ENCODE data around the gene RERE. TPM values are rescaled to one million over a fixed set of nuclear protein-coding genes. Genes with fewer than 3 reads are reported as not detected.
A peak's percentile ranks its signal among the peaks of the same experiment; 100 is the strongest.

RERE gene
- total RNA-seq, 1 donor from 2014 or later = 80.3 TPM

DNA sequence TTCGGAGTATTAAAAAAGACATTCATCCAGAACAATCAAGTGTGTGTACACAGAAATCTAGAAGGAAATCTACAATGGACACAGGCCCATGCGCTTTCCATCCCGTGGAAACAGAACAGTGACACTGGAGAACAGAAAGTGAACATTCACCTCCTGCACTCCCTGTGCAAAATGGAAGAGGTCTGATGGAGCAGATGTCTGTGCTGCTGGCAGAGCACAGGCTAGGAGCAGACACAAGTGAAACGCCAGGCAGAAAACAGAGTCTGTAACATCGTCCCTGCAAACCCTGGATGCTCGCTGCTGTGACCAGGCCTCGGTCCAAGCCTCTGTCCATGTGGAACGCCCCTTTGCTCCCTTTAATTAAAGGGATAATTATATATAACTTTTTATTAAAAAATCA lies 463.4 kb downstream of the RERE start:
- peaks cover 19% of the 10 kb centered on the region for H3K4me1 ChIP-seq
- H3K9me3 ChIP-seq = no peaks in the 10 kb centered on the region
- no peak overlapping the region for H3K4me3 ChIP-seq
- DNase-seq (ENCODE audit: extremely low spot score in 2 of 2) = no peak
- H3K36me3 ChIP-seq = peaks cover 4 to 56% of the 10 kb centered on the region in 2 donors
- TF ChIP-seq POLR2A (IDR thresholded peaks at IDR 0.05) = no peak
- H3K27ac ChIP-seq = no peak overlapping the region
- intact Hi-C loops (cut with DNase I) = no loop called here
- H3K27me3 ChIP-seq = no peaks in the 10 kb centered on the region

DNA sequence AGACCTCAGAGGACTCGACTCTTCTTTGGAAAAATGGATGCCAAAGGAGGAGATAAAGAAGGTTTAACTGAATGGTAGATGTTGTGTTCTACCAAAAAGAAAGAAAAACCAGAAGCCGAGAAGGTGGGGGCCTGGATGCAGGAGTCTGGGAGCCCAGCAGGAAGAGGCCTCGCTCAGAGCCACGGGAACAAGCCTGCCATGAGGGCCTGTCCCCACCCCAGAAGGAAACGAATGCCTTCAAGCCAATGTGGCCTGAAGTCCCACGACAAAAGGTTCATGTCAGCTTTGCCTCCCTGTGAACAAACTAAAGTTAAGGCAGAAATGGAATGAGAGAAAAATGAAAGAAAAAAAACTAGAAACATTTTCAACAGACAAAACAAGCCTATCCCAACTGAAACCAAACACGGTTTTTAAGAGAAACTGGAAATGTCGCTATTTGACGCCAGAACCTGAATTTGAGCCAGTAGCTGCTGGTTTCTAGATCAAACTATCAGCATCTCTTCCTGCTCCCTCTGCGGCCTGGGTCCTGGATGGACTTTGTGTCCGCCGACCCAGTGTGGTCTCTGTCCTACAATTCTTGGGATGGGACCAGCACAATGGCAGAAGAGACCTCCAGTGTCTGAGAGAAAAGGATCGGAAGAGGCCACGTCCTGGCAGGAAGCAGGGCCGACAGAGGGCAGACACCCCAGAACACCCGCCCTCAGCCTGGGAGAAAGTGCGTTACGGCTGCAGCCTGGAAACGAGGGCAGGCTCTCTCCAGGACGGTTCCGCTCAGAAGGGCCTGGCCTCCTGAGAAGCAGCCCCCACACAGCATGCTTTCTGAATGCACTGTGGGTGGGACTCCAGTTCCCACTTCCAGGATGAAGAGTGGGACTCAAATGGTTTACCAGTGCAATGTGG lies 464.3 kb downstream of the RERE start:
- no peak for DNase-seq (ENCODE audit: extremely low spot score in 2 of 2)
- Histone ChIP-seq H3K4me3 (no peak overlapping the region), H3K9me3 (no peaks in the 10 kb centered on the region), H3K4me1 (peaks cover 19% of the 10 kb centered on the region), H3K27me3 (no peaks in the 10 kb centered on the region), H3K36me3 (peaks cover 3 to 47% of the 10 kb centered on the region in 2 donors), H3K27ac (peak overlapping the region; percentile 26)
- TF ChIP-seq, protein P1, sequence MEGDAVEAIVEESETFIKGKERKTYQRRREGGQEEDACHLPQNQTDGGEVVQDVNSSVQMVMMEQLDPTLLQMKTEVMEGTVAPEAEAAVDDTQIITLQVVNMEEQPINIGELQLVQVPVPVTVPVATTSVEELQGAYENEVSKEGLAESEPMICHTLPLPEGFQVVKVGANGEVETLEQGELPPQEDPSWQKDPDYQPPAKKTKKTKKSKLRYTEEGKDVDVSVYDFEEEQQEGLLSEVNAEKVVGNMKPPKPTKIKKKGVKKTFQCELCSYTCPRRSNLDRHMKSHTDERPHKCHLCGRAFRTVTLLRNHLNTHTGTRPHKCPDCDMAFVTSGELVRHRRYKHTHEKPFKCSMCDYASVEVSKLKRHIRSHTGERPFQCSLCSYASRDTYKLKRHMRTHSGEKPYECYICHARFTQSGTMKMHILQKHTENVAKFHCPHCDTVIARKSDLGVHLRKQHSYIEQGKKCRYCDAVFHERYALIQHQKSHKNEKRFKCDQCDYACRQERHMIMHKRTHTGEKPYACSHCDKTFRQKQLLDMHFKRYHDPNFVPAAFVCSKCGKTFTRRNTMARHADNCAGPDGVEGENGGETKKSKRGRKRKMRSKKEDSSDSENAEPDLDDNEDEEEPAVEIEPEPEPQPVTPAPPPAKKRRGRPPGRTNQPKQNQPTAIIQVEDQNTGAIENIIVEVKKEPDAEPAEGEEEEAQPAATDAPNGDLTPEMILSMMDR (IDR thresholded peaks at IDR 0.05) = no peak
- peak in 1 of 2 donors; percentile 39 for TF ChIP-seq POLR2AphosphoS5 (IDR thresholded peaks at IDR 0.05; ENCODE audit: insufficient read depth in 1 of 2, low read depth in 1 of 2)
- intact Hi-C loops (cut with DNase I) = no loop called here

DNA sequence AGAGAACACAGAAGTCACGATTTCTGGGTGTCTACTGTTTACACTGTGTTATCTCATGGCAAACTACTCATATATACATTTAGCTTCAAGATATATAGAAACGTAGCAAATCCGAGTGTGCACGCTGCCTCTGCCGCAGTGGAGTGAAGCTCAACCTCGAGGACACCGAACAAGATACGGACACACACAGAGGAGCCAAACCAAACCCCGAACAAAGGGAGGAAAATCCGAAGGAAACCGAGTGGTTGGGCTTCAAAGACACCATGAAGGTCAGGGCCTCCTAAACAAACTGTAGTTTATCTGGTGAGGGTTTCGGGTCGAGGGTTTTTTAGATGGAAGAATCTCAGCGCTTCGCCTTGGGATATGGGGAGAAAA lies 465.0 kb downstream of the RERE start:
- H3K27ac ChIP-seq = peak overlapping the region; percentile 0
- peaks cover 19% of the 10 kb centered on the region for H3K4me1 ChIP-seq
- no peaks in the 10 kb centered on the region for H3K27me3 ChIP-seq
- TF ChIP-seq, protein P1 (IDR thresholded peaks at IDR 0.05) = no peak
- no peak for TF ChIP-seq POLR2A (IDR thresholded peaks at IDR 0.05)
- TF ChIP-seq POLR2AphosphoS5 (IDR thresholded peaks at IDR 0.05; ENCODE audit: insufficient read depth in 1 of 2, low read depth in 1 of 2) = no peak
- H3K4me3 ChIP-seq = no peak overlapping the region
- peaks cover 0 to 40% of the 10 kb centered on the region in 2 donors for H3K36me3 ChIP-seq
- DNase-seq (ENCODE audit: extremely low spot score in 2 of 2) = no peak
- intact Hi-C loops (cut with DNase I) = no loop called here
- no peaks in the 10 kb centered on the region for H3K9me3 ChIP-seq

DNA sequence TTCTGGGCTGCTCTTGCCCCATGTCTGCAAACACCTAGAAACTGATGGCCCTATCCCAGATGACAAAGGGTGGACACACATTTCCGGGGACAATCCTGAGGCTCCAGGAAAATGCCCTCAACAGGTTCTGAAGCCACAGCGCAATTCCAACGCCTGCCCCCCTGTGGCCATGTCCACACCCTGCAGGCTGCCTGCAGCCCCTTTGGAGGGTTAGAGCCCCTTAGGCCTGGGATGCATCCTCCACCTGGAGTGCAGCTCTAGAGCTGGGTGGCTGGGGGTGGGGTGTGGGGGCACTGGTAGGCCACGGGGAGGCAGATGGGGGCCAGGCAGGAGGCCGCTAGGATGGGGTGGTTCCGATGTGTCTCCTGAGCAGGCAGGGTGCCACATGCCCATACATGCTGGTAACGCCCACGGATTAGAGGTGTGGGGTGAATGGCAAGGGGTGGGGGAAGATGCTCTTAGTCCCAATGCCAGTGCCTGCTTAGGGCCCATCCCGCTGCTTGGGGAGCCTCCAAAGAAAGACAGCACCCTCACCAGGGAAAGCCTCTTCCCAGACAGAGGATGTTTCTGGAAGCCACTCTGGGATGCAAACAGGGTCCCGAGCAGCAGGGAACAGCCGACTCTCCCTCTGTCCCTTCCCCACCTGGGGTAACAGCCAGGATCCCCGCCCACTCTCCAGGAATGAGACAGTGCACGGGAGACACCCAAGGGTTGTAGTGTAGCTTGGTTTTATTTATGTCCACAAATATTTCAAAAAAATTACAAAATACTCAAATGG lies 465.6 kb downstream of the RERE start:
- Histone ChIP-seq H3K4me1 (peaks cover 19% of the 10 kb centered on the region), H3K9me3 (no peaks in the 10 kb centered on the region), H3K27ac (peak overlapping the region; percentile 0), H3K27me3 (no peaks in the 10 kb centered on the region), H3K4me3 (no peak overlapping the region), H3K36me3 (peaks cover 0 to 34% of the 10 kb centered on the region in 2 donors)
- no peak for DNase-seq (ENCODE audit: extremely low spot score in 2 of 2)
- TF ChIP-seq, protein P1 (IDR thresholded peaks at IDR 0.05) = peak; percentile 9 to 34 (median 21)
- TF ChIP-seq POLR2A (IDR thresholded peaks at IDR 0.05) (no peak), POLR2AphosphoS5 (IDR thresholded peaks at IDR 0.05; ENCODE audit: insufficient read depth in 1 of 2, low read depth in 1 of 2) (no peak)
- intact Hi-C loops (cut with DNase I) = no loop called here

DNA sequence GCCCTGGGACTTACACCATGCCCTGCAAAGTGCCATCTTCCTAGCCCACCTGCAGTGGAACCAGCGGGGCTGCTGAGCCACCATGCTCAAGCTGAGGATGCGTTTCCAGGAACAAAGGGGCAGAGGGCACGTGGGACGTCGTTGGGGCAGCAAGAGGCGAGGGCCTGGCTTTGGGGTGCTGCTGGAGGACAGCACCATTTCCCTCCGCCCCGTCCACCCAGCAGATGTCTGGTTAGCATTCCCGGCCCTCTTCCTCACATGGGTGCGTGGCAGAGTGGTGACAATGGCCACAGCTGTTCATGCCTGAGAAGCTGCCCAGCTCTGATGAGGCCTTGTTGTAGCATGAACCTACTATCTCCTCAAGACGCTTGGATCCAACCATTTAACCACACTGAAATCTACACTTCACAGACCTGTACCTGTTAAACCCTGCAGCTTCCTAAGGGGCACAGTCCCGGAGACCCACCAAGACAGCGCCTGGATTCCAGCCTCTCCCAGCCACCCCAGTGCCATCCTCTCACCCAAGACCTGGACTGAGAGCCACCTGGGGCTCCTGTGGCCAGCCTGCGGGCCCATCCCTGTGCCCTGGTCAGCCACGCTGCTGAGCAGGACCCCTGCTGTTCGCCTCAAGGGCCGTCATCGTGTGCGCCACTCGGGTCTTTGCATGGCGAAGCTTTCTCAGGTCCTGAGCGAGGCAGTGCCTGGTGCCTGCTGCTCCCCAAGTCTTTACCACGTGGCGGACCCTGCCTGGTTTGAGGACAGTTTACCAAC lies 466.3 kb downstream of the RERE start:
- H3K36me3 ChIP-seq = peaks cover 0 to 26% of the 10 kb centered on the region in 2 donors
- TF ChIP-seq POLR2A (IDR thresholded peaks at IDR 0.05) = no peak
- peak in 1 of 2 donors; percentile 27 for TF ChIP-seq POLR2AphosphoS5 (IDR thresholded peaks at IDR 0.05; ENCODE audit: insufficient read depth in 1 of 2, low read depth in 1 of 2)
- TF ChIP-seq, protein P1 (IDR thresholded peaks at IDR 0.05) = peak in 1 of 3 experiments; percentile 4
- peak overlapping the region; percentile 0 for H3K27ac ChIP-seq
- H3K4me1 ChIP-seq = peaks cover 19% of the 10 kb centered on the region
- H3K4me3 ChIP-seq = no peak overlapping the region
- DNase-seq (ENCODE audit: extremely low spot score in 2 of 2) = no peak
- H3K9me3 ChIP-seq = no peaks in the 10 kb centered on the region
- intact Hi-C loops (cut with DNase I) = no loop called here
- H3K27me3 ChIP-seq = no peaks in the 10 kb centered on the region
